Measurements from ENCODE around the gene PAPLN.

The PAPLN gene

GRCh38 chr14:73258076-73258475 lies 20.8 kb downstream of the PAPLN start:
- no peak overlapping the region for H3K27ac ChIP-seq
- TF ChIP-seq CTCF (conservative IDR thresholded peaks at IDR 0.05), result no peak

- TF ChIP-seq CTCF (conservative IDR thresholded peaks at IDR 0.05), result no peak
- H3K27ac ChIP-seq, result no peak overlapping the region
Observed at GRCh38 chr14:73258845-73259611, 21.7 kb downstream of the PAPLN start.

- no peak for TF ChIP-seq CTCF (conservative IDR thresholded peaks at IDR 0.05)
- no peak overlapping the region for H3K27ac ChIP-seq
Observed at GRCh38 chr14:73259837-73260236, 22.5 kb downstream of the PAPLN start.

GRCh38 chr14:73260574-73260973 lies 23.3 kb downstream of the PAPLN start:
- no peak for TF ChIP-seq CTCF (conservative IDR thresholded peaks at IDR 0.05)
- no peak overlapping the region for H3K27ac ChIP-seq

GRCh38 chr14:73261075-73261474 lies 23.8 kb downstream of the PAPLN start:
- TF ChIP-seq CTCF (conservative IDR thresholded peaks at IDR 0.05), result no peak
- H3K27ac ChIP-seq, result no peak overlapping the region

GRCh38 chr14:73261520-73262426 lies 24.5 kb downstream of the PAPLN start:
- no peak for TF ChIP-seq CTCF (conservative IDR thresholded peaks at IDR 0.05)
- no peak overlapping the region for H3K27ac ChIP-seq

- H3K27ac ChIP-seq, result no peak overlapping the region
- no peak for TF ChIP-seq CTCF (conservative IDR thresholded peaks at IDR 0.05)
Observed at GRCh38 chr14:73262427-73263183, 25.3 kb downstream of the PAPLN start.
